ENCODE measurements around the gene TEX54.

DNA sequence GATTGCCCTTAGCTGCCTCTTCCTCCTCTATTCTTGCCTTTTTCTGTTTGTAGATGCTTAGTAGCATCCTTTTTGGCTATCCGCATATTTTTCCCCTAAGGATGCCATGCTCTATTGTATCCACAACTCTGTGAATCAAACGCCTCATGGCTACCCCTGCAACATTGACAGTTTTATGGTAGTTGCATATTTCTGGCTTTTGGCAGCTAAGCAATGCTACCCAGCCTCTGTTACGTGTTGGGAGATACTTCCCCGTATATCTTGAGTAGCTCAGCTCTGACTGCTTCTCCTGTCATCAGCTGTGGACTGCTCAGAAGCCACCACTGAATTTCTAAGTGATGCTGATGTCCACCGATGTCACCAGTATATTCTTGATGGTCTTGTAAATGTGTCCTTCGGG, 33.0 kb upstream of the TEX54 start:
- TF ChIP-seq CTCF (IDR thresholded peaks at IDR 0.05) (no peak), POLR2A (IDR thresholded peaks at IDR 0.05) (no peak), POLR2AphosphoS5 (IDR thresholded peaks at IDR 0.05) (no peak)

Measured in breast epithelium (tissue), 3 donors.